Ammon's horn (tissue), 1 donor: ENCODE results near the gene NKX6-2.
A peak's percentile ranks its signal among the peaks of the same experiment; 100 is the strongest.
"Not testable (repeated sequence)": the region's sequence is repeated elsewhere in the genome, so short reads cannot be mapped to it uniquely, and the experiment has no call there.

Experiments used
- DNase-seq: peaks from one replicate; pipeline ENCODE4 v3.0.0-alpha.2; 2016; ENCODE audit warnings: low spot score

The NKX6-2 gene

DNA sequence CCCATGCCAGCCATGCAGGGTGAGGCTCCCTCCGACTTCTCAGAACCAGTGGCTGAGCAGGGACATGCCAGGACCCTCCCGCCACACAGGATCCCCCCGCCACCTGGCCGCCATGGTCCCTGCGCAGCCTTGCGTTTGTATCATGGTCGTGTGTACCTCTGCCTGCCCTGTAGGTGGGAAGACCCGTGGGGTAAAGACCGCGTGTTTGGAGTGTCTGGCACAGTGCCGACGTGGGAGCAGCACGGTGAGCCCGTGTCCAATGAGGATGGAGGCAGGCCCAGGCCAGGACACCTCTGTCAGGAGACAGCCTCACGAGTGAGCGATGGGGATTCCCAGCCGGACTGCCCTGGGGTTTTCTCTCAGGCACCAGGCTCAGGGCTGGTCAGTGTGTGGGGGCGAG, 31.9 kb downstream of the NKX6-2 start:
- no peak for DNase-seq

DNA sequence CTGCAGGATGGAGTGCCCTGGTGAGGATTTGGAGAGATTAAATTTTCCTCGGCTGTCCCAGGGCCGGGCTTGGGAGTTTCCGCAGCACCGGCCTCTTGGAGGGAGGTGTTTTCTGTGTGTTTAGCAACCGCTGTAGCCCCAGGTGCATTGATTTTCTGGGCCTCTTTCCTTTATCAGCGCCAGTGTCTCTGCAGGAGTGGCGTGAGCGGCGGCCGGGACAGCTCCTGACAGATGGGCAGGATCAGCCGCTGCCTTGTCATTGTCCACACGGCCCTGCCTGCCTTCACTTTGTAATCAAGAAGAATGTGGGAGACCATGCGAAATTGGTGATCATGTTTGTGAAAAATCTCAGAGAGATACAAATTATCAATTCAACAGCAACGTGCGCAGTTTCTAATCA, 32.4 kb downstream of the NKX6-2 start:
- no peak for DNase-seq

DNA sequence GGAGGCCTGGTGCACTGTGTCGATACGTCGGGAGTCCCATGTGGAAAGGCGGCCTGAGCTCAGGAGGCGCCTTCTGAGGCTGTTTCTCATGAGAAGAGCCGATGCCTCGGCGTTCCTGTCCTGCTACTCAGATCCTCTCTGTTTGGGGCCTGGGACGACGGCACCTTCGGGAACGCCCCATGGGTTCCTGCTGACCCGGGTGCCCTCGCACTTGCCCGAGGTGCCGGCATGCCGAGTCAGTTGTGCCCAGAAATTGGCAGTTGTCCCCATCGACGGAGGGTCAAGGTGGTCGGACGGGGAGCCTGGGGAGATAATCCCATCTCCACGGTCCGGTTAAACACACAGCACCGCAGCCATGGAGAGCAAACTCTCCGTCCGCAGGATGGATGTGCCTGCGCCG, 33.0 kb downstream of the NKX6-2 start:
- DNase-seq, result no peak

DNA sequence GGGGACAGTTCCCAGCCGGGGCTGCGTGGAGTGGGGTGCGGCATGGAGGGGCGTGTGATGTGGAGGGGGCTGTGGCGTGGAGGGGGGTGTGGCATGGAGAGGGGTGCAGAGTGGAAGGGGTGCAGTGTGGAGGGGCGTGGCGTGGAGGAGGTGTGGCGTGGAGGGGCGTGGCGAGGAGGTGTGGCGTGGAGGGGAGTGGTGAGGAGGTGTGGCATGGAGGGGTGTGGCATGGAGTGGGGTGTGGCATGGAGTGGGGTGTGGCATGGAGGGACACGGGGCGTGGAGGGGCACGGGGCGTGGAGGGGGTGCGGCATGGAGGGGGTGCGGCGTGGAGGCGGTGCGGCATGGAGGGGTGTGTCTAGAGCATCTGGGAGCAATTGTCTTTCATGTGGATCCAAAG, 33.6 kb downstream of the NKX6-2 start:
- no peak for DNase-seq

DNA sequence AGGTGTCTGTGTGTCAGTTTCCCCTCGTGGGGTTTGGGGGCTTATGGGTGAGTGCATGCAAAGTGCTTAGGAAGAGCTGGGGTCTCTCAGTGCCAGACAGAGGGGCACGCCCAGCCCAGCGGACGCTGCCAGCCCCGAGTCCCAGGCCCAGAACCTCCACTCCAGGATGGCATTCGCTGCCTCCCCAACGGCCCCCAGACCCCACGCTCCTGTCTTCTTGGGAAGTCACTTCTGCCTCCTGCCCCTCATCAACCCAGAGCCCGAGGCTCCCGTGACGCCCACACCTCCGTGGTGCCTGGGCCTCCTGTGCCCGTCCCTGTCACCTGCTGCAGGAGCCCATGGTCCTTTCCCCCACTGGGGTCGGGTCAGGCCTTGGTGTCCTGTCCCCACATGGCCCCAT, 35.0 kb downstream of the NKX6-2 start:
- DNase-seq, result no peak

DNA sequence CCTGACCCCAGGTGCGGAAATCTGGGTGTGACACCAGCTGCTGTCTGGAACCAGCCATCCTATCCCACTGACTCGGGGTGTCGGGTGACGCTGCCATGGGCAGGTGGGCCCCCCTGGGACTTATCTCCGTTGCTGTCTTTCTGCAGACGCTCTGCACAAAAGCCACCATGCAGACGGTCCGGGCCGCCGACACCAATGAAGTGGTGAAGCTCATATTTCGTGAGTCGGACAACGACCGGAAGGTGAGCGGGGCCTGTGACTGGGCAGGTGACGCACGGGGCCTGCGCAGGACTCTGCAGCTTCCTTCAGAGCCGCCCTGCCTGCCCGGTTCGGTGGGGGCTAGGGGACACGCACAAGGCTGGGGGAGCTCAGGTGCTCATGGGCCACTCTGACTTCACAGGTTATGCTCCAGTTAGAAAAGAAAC, 36.6 kb downstream of the NKX6-2 start:
- DNase-seq, result no peak

DNA sequence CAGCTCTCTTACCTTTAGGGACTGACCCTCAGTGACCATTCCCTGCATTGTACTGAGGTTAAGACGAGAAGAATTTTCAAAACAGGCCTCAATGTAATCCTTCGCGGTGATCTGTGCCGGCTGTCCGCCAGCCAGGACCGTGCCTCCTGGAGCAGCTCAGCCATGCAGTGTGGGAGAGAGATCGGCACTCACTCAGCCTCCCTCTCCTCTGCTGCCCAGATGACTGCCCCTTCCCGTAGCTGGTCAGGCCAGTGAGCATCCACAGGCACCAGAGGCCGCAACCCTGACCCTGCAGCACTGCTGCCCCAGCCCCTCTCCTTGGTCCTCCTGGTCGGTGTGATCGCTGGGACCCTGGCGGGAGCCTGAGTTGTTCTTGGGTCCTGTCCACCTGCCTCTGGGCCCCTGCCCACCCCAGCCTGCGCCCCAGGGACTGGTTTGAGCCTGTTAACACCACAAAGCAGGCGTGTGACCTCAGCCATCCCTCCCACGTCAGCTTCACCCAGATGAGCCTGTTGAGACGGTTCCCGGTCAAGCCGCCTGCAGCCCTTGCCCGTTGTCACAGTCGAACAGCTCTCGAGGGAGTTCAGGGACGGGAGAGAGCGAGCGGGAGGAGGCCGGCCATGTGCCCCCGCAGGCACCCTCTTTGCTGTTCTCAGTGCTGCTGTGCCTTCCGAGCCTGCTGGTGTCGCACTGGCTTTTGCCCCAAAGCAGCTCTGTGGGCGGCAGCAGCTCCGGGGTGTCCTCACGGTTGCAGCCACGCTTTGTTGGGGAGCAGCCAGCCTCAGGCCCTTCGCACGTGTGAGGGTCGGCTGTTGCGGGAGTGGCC, 37.2 kb downstream of the NKX6-2 start:
- DNase-seq, result no peak

DNA sequence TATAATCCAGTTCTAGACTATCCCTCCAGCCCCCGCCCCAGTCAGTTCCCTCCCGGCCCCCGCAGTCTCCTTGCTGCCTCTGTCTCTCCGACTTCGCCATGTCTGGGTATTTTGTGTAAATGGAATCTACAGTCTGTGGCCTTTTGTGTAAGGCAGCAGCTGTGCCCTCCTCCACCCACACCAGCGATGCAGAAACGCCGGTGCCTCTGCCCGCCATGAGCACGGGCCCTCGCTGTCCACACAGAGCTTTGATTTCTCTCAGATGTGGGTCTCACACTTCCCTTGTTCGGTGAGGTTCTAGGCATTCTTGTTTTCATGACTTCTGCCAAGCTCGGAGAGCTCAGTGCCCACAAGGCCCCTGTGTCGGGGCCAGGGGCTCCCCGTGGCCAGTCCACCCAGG, 37.8 kb downstream of the NKX6-2 start:
- DNase-seq, result no peak

DNA sequence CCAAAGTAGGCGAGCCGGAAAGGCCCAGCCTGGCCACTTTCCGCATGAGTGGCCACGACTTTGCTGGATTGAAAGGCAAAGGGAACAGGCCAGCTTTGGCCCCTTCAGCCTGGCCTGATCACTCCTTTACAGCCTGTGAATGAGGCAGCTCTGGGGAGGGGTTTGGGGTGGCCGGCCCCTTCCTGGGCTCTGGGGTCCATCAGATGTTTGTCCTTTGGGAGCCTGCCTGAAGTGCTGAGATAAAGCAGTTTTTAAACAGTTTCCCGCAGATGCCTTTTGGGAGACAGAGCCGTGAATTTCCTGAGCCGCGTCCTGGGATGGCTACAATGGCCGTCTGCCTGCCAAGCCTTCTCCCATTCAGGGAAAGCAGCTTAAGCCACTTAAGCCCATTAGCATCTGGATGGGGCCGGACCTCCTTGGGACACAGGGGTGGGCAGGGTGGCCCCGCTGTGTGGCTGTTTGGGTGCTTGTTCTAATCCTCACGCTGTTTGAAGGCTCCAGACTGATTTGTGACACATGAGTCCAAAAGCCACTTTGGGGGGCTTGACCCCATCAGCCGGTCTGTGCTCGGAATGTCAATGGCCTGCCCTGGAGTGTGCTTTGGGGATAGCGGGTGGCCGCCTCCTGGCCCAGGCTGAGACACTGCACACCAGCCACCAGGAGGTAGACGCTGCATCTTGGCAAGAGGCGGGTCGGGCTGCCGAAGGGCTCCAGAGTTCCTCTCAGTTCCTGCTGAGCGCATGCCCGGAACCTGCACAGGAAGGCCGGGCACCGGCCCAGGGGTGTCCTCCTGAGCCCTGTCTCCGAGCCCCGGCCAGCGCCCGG, 38.9 kb downstream of the NKX6-2 start:
- no peak for DNase-seq

DNA sequence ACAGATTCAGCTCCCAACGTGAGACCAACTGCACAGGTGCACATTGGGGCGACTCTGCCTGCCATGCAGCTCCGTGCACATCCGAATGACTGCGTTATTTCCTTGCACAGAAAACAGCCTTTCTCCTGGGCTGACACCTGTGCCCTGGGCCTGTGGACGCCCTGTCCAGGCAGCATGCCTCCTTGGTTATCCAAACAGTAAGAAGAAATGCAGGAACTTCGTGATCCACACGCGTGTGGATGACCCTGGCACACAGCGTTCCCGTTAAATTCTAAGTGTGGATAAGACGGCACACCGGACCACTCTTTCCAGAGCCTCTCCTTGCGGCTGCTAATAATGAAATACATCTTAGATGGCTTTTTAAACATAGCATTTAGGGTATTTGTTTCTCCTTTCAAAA, 39.6 kb downstream of the NKX6-2 start:
- DNase-seq, result no peak

DNA sequence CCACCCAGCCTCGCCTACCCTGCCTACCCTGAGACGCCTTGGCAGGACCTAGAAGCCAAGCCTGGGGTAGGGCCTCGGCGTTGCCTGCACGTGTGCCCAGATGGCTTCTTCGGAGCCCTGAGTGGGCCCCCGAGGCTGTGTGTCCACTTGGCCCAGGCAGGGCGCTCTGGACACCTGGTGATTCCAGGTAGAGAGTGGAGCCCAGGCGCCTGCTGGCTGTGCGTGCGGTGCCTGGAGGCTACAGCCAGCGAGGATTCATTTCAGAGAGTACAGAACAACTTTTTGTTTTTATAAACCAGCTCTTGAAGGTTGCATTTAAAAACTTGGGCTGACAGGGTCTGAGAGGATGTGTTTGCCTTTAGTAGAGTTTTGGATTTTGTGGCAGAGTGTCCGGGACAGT, 40.0 kb downstream of the NKX6-2 start:
- no peak for DNase-seq

DNA sequence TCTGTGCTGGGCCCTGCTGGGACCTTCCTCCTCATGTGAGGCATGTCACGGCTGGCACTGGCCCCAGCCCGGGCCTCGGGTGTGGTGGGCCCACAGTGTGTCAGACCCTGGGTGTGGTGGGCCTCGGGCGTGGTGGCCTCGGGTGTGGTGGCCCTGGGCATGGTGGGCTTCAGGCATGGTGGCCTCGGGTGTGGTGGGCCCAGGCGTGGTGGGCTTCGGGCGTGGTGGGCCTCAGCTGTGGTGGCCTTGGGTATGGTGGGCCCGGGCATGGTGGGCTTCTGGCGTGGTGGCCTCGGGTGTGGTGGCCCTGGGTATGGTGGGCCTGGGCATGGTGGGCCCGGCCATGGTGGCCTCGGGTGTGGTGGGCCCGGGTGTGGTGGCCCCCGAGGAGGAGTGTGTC, 40.4 kb downstream of the NKX6-2 start:
- no peak for DNase-seq

DNA sequence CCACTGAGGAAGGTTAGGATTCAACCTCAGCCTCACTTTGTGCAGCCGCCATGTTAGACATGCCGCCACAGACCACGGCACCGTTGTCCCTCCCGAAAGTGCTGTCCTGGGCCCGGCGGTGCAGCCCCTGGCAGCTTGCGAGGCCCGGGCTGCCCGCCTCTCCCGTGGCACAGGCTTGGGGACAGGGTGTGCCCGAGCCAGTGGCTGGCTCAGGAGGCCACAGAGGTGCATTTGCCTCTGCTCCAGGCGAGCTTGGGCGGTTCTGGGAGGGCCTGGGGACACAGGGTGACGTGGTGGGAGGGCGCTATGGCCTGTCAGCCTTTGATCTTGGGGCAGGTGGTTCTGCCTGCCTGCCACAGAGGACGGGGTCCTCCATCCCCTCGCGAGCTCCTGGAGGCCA, 41.1 kb downstream of the NKX6-2 start:
- DNase-seq, result no peak

DNA sequence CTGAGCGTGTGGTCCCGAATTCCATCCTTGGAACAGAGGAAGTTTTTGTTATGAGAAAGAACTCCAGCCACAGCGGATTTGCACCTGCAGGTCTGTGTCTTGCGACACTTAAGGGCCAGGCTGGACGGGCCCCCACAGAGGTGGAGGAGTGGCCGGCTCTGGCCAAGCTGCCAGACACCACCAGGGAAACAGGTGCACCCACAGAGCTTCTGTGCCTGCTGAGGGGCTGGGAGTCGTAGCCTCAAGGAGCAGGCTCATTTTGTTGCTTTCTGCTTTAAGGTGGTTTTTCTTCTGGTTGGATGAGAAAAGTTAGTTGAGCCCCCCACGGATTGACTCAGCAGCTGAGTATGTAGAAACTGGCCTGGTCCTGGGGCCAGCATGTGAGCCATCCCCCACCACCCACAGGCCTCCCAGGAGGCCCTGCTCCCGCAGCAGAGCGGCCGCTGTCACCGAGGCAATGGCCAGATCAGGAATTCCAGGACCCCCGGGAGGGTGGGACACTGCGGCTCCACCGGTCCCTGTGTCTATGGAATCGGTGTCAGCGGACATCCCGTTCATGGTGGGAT, 41.9 kb downstream of the NKX6-2 start:
- DNase-seq, result no peak

DNA sequence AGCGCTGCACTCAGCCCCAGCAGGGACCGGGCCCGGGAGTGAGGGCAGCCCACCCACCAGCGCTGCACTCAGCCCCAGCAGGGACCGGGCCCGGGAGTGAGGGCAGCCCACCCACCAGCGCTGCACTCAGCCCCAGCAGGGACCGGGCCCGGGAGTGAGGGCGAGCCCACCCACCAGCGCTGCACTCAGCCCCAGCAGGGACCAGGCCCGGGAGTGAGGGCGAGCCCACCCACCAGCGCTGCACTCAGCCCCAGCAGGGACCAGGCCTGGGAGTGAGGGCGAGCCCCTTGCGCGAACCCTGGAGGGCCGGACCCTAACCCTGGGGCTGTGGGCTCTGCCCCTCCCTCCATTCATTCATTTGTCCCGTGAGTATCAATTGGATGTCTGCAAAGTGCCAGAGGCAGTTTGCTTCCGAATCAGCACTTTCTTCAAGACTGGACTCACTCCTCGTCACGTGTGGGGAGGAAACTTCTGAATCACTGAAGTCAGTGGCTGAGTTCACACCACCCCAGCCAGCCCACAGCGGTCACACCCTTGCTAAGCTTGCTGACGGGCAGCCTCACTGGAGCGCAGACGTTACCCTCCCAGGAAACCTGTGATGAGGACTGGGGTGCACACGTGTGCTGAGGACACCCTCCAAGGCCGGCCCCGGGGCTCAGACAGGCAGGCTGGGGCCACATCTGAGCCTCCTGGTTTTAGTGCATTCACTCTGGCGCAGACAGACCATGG, 42.6 kb downstream of the NKX6-2 start:
- DNase-seq, result not testable (repeated sequence)

DNA sequence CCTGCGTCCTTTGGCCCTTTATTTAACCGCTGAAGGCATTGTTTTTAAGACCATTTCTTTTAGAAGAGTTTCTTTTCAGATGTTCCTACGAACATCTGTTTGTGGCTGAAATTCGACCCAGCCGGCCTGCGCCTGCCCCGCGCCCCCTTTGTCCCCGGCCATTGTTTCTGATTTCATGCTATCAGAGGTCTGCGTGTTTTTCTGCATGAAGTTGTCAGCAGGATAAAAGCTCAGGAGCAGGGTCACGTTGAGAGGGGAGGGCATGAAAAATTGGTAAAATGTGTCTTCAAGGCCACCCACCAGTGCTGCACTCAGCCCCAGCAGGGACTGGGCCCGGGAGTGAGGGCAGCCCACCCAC, 43.1 kb downstream of the NKX6-2 start:
- DNase-seq, result no peak

DNA sequence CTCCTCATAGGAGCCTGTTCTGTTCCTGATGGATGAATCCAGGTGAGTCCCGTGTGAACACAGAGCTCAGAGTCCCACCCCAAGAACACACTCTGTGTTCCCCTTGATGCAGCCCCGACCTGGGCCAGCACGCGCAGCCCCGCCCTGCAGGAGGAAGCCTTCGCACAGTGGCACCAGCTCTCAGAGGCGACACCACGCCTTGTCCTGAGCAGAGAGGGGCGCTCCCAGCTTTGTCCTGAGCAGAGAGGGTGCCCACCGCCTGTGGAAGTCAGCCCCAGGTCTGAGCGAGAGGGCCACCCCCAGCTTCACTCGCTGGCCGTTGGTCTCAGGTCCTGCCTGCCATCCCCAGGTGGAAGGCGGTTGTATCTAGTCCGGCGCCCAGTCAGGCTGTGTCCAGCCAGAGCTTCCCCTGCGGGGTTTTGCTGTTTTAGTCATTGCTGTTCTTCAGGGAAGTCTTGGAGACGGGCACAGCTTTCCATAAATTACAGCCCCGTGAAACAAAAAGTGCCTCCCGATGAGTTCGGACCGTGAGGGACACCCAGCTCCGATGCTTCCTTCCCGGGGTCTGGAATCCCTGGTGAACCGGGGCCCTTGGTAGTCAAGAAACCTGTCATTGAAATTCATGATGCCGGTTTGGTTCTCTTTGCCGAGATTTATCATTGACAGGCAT, 43.6 kb downstream of the NKX6-2 start:
- DNase-seq, result no peak

DNA sequence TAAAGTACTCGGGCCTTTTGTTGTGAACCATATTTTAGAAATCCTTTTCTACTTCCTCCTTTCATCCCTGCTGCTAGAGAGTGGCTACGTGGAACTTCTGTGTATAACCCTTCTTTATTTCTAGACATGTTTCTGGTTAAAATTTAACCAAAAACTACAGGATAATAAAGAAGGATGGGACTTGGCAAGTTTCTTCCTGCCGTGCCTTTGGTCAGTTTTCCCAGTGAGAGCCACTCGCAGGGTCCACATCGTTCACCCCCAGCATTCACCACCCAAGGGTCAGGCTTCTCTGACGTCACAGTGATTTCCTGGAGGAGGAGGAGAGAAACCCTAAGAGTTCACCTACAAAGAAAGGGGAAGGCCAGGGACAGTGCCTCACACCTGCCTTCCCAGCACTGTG, 45.4 kb downstream of the NKX6-2 start:
- DNase-seq, result no peak

DNA sequence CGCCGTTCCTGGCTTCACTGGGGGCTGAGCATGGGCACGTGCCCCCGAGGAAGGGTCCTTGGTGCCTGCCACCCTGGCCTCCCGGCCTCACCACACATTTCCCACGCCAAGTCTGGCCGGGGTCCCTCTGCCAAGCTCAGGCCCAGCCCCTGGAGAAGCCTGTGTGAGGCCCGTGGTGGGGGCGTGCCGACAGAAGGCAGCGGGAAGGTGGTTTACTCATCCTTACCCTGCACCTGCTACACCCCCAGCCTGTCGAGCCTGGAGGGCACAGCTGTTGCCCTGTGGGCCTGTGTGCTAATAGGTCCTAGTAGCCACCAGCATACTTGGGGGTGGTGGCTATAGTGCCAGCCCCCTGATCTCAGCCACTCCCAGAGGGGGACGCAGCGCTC, 46.7 kb downstream of the NKX6-2 start:
- no peak for DNase-seq

DNA sequence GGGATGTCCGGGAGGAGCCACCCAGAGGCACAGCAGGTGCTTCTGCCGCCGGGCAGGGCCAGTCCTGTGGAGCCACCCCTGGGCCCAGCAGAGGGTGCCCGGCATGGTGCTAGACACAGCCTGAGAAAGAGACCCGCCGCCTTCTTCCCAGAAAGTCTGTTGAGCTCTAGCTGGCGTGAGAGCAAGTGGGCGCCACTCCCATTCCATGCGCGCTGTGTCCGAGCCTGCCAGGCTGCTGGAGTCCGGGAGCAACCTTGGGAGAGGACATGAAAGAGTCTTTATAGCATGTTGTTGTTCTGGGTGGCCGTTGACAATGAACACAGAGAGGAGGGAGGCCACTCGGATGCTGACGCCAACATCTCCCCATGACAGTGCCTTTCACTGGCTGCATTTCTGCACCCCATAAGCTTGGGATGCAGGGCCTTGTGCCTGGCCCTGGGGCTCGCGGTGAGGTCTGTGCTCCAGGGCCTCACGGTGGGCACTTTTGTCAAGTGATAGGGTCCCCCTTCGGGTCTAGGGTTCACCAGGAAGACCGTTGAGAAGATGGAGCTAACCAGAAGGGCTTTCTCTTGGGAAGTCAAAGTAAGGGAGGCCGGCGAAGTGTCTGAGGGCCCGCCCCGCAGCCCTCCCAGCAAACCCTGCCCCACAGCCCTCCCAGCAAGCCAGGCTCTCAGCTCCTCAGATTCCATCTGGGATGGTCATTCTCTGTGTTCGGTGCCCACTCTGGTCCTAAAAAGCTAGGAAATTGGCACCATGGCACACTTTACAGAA, 47.3 kb downstream of the NKX6-2 start:
- DNase-seq, result peak; percentile 95

DNA sequence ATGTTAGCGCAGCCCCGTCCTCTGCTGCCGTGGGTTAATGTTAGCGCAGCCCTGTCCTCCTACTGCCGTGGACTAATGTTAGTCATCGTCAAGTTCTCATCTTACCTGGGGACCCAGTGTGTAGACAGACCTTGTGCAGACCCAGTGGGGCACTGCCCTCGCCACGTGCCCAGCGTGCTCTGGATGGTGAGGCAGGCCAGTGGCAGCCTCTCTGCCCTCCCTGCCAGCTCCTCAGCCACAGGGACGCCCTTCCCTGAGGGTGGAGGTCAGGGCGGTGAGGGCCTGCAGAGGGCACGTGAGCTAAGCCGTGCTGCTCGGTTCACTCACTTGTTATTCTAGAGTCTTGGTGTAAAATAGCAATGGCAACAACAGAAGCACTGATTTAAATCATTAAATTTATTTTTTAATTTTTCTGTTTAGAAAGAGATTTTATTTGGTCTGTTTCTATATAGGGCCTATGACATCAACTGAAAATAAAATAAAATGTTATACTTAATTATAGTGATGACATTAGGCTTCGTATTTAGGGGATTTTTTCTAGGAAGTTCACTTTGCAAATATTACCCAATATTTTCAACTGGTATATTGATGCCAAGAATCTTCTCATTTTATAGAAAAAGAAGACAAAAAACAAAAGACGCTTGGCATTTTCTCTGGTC, 48.4 kb downstream of the NKX6-2 start:
- DNase-seq, result peak; percentile 44
